Adipocyte (in vitro differentiated cells): Measurements from ENCODE around the gene TOR2A.
A peak's percentile ranks its signal among the peaks of the same experiment; 100 is the strongest.

ENCODE experiments used
- DNase-seq: peaks from one replicate; pipeline ENCODE4 v3.0.0-alpha.2; 2015; ENCODE audit warnings: low read depth
- H3K27me3 ChIP-seq: replicated peaks from 2 replicates; pipeline ENCODE4 v1.7.0; 2013; ENCODE audit warnings: mild to moderate bottlenecking, low read length, moderate library complexity; ENCODE audit not compliant: control insufficient read depth, insufficient read depth
- H3K36me3 ChIP-seq: 2 replicates; pipeline ENCODE4 v1.7.0; 2013; ENCODE audit warnings: low read length, mild to moderate bottlenecking, moderate library complexity; ENCODE audit not compliant: control insufficient read depth, insufficient read depth, severe bottlenecking
- H3K4me1 ChIP-seq: 2 replicates; pipeline ENCODE4 v1.7.0; 2013; ENCODE audit warnings: mild to moderate bottlenecking, low read length, moderate library complexity; ENCODE audit not compliant: control insufficient read depth, insufficient read depth
- H3K4me3 ChIP-seq: 2 replicates; pipeline ENCODE4 v1.7.0; 2013; ENCODE audit warnings: mild to moderate bottlenecking, low read length, moderate library complexity
- H3K9ac ChIP-seq: 2 replicates; pipeline ENCODE4 v1.7.0; 2013; ENCODE audit warnings: mild to moderate bottlenecking, low read length, moderate library complexity
- H3K9me3 ChIP-seq: 2 replicates; pipeline ENCODE4 v1.7.0; 2013; ENCODE audit warnings: mild to moderate bottlenecking, low read length, moderate library complexity; ENCODE audit not compliant: control insufficient read depth

Gene TOR2A

DNA sequence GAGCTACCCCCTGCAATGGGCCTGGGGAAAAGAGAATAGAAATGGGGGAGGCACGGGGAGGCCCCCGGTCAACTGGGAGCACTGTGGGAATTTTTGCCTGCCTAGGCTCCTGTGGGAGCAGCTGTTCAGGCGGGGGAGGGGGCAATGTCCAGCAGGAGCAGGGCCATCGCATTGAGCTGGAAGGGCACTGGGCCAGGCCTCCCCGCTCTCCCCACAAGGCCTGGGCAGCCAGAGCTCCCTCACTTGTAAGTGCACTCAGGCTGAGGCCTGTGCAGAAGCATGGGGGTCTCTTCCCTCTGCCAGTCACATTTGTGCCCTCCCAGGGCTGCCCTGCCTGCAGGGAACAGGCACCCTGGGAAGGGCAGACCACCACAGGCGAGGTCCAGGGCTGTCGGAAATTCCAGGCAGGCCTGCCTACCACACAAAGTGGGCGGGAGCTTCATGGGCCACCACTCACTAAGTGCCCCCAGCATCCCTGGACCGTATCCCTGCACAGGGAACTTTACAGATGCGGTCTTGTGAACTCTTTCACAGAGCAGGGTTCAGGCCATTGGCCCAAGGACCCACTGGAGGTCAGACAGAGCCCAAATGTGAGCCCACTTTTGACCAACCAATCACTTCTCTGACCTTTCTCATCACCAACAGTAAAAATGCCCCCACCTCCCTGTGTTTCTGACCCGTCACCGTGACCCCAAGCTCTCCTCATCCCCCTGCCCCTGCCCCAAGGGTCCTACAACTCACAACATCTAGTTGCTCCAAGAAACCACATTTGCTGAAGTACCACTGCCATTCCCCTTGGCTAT, 29.3 kb downstream of the TOR2A start:
- H3K4me1 ChIP-seq, result no peaks in the 10 kb centered on the region
- H3K27me3 ChIP-seq, result no peaks in the 10 kb centered on the region
- H3K9me3 ChIP-seq, result no peaks in the 10 kb centered on the region
- no peaks in the 10 kb centered on the region for H3K36me3 ChIP-seq
- no peak overlapping the region for H3K9ac ChIP-seq
- no peak overlapping the region for H3K4me3 ChIP-seq
- DNase-seq, result no peak

DNA sequence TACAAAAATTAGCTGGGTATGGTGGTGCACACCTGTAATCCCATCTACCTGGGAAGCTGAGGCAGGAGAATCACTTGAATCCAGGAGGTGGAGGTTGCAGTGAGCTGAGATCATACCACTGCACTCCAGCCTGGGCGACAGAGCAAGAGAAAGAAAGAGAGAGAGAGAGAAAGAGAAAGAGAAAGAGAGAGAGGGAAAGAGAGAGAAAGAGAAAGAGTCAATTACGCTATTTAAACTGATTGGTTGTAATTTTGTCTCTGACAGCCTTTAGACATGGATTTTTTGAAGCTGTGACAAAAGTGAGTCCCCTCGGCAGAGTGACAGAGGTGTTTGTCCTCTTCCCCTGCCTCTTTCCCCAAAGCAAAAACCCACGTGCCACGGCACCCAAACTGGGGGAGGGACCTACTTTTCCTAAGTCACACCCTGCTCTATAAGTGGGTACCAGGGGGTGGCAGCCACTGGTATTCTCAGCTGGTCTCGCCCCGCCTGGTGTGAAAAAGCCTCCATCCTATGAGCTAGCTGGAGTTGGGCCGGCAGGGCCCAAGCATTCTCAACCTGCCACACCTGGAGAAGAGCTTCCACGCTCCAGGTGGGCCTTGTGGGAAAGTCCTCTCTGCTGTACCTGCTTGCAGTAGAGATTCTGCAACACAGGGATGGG, 31.7 kb downstream of the TOR2A start:
- H3K4me3 ChIP-seq, result no peak overlapping the region
- H3K9me3 ChIP-seq, result no peaks in the 10 kb centered on the region
- no peak for DNase-seq
- no peak overlapping the region for H3K9ac ChIP-seq
- peaks cover 8% of the 10 kb centered on the region for H3K4me1 ChIP-seq
- no peaks in the 10 kb centered on the region for H3K36me3 ChIP-seq
- no peaks in the 10 kb centered on the region for H3K27me3 ChIP-seq

DNA sequence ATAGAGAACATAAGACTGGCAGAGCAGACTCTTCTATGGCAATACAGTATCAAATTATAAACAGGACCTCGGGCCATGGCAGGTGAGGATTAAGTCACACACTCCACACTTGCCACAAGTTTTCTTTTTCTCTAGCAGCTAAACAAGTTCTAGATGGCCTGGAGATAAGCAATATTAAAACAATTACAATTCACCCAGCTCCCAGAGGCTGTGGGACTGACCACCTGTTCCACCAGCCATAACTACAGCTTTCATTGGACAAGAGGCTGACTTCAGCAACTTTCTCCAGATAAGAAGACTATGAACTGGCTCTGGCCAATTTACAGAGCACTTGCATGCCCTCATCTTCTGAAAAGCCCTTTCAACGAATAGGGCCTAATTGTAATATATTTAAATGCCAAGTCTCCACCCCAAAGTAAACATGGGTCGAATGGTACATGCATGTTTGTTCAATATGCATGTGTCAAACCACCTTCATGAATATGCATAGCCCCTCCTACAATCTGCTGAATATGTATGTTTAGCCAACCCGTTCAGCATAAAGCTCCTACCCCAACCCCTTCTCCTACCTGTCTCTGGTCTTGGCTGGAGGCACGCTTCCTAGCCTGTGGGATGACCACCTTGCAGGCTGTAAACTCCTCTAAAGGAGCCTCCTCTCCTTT, 34.4 kb downstream of the TOR2A start:
- H3K9ac ChIP-seq, result no peak overlapping the region
- H3K4me3 ChIP-seq, result no peak overlapping the region
- H3K36me3 ChIP-seq, result no peaks in the 10 kb centered on the region
- H3K4me1 ChIP-seq, result peaks cover 9% of the 10 kb centered on the region
- no peaks in the 10 kb centered on the region for H3K27me3 ChIP-seq
- H3K9me3 ChIP-seq, result no peaks in the 10 kb centered on the region
- no peak for DNase-seq

DNA sequence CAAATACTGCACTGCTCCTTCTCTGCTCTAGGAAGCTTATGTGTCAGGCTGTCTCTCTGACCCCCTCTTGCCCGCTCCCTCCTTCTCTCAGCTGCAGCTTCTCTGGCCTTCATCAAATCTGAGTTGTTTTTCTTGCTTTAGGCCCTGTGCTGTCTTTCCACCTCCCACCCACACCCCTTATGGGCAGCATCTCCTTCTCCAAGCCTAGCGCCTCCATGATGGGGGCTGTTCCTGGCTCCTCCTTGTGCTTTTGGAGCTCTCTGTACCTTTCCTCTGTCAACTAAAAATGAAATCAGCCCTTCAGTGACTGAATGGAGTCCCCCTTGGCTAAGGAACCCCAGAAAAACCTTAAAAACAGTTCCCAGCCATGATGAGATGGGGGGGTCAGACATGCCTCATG, 35.0 kb downstream of the TOR2A start:
- no peaks in the 10 kb centered on the region for H3K36me3 ChIP-seq
- no peaks in the 10 kb centered on the region for H3K27me3 ChIP-seq
- no peak overlapping the region for H3K9ac ChIP-seq
- no peak overlapping the region for H3K4me3 ChIP-seq
- H3K9me3 ChIP-seq, result no peaks in the 10 kb centered on the region
- H3K4me1 ChIP-seq, result peaks cover 15% of the 10 kb centered on the region
- no peak for DNase-seq

DNA sequence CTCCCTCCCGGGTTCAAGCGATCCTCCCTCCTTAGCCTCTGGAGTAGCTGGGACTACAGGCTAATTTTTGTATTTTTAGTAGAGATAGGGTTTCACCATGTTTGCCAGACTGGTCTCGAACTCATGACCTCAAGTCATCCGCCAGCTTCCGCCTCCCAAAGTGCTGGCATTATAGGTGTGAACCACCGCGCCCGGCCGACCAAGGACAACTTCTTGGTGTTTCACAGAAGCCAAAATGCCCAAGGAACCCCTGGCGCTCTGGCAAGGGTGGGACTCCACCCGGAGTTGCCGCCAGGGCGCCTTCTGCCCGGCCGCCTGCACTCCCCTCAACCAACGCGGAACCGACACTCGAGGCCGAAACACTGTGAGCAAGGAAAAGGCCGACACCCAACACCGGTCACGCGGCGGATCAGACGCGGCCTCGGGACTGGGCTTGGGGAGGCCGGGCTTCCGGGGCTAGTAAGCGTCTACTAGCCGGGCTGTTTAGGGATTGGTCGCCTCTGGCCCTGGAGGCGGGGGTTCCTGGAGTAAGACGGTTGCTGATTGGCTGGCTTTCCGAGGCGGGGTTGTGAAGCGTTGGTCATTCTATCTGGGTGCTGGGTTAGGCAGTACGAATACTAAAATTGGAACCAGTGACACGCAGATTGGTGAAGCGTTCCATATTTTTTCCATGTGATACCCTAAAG, 36.0 kb downstream of the TOR2A start:
- H3K4me3 ChIP-seq, result peak overlapping the region; percentile 74

DNA sequence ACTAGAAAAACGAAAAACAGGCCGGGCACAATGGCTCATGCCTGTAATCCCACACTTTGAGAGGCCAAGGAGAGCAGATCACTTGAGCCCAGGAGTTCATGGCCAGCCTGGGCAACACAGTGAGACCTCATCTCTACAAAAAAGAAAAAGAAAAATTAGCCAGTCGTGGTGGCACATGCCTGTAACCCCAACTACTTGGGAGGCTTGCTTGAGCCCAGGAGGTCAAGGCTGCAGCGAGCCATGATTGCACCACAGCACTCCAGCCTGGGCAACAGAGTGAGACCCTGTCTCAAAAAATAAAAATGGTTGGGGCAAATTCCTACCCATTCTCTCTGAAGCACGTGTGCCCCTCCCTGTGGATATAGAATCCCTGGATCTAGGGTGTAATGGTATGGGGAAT, 36.7 kb downstream of the TOR2A start:
- Histone ChIP-seq H3K9me3 (no peaks in the 10 kb centered on the region), H3K36me3 (peaks cover under 1% of the 10 kb centered on the region), H3K27me3 (no peaks in the 10 kb centered on the region), H3K9ac (no peak overlapping the region), H3K4me3 (no peak overlapping the region), H3K4me1 (peaks cover 18% of the 10 kb centered on the region)
- no peak for DNase-seq

More for the DNA sequence above, 36.0 kb downstream of the TOR2A start:
- Histone ChIP-seq H3K27me3 (no peaks in the 10 kb centered on the region), H3K4me1 (peaks cover 18% of the 10 kb centered on the region), H3K9ac (peak overlapping the region; percentile 84), H3K36me3 (no peaks in the 10 kb centered on the region), H3K9me3 (no peaks in the 10 kb centered on the region)
- DNase-seq, result peak; percentile 93

DNA sequence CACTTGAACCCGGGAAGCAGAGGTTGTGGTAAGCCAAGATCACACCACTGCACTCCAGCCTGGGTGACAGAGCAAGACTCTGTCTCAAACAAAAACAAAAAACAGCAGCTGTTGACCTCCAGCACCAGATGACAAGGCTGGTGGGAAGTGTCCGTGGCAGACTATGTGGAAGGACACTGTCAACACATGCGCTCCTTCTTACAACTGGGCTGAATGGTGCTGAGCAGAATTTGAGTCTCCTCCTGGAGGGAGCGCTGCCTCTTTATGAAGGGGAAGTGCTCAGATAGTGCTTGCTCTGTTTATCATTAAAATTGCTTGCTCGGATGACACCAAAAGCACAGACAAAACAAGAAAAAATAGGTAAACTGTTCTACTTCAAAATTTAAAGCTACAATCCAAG, 37.5 kb downstream of the TOR2A start:
- peaks cover 18% of the 10 kb centered on the region for H3K4me1 ChIP-seq
- H3K9me3 ChIP-seq, result no peaks in the 10 kb centered on the region
- H3K36me3 ChIP-seq, result peaks cover 5% of the 10 kb centered on the region
- H3K4me3 ChIP-seq, result no peak overlapping the region
- no peak for DNase-seq
- H3K9ac ChIP-seq, result no peak overlapping the region
- H3K27me3 ChIP-seq, result no peaks in the 10 kb centered on the region

DNA sequence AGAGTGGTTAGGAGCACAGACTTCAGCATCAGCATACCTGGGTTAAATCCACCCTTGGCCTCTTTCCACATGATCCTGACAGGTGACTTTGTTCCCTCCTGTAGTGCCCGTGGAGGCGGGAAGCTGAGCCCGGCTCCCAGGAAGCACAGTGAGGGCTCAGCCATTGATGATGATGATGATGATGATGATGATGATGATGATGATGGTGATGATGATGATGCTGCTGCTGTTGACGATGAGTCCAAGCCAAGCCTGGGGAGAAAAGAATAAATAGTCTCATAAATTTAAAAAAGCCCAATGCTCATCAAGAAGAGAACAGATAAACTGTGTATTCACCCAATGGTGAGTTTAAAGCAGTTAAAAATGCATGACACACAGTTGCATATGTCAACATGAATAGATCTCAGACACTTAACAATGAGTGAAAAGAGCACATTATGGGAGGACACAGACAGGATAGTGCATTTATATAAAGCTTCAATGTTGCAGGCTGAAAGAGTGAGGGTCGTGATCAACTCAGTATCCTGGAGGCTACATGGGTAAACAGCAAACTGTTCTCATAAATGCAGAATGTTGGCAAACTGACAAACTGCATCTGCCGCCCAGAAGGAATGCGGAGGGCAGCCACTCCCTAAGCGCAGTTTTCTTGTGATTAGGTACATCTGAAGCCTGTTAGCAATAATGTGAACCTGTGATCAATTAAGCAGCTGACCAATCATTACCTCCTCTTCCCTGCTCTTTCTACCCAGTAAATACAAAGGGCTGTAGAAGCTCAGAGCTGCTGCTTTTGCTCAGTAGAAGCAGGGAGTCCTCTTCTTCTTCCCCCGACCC, 40.0 kb downstream of the TOR2A start:
- no peak overlapping the region for H3K4me3 ChIP-seq
- peaks cover 18% of the 10 kb centered on the region for H3K4me1 ChIP-seq
- H3K9ac ChIP-seq, result no peak overlapping the region
- no peaks in the 10 kb centered on the region for H3K27me3 ChIP-seq
- peak; percentile 69 for DNase-seq
- peaks cover 27% of the 10 kb centered on the region for H3K36me3 ChIP-seq
- H3K9me3 ChIP-seq, result no peaks in the 10 kb centered on the region

DNA sequence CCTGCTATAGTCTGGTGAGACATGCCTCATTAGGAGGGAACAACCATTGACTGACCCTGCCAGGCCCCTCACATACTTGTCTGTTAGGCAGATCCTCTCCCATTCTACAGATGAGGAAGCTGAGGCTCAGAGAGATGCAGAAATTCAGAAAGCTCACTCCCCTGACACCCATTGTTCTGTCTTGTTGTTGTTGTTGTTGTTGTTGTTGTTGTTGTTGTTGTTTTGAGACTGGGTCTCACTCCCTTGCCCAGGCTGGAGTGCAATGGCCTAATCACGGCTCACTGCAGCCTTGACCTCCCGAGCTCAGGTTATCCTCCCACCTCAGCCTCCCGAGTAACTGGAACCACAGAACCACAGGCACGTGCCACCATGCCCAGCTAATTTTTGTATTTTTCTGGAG, 41.4 kb downstream of the TOR2A start:
- H3K4me3 ChIP-seq, result no peak overlapping the region
- H3K9ac ChIP-seq, result no peak overlapping the region
- H3K36me3 ChIP-seq, result peaks cover 40% of the 10 kb centered on the region
- H3K27me3 ChIP-seq, result no peaks in the 10 kb centered on the region
- no peak for DNase-seq
- H3K4me1 ChIP-seq, result peaks cover 10% of the 10 kb centered on the region
- H3K9me3 ChIP-seq, result no peaks in the 10 kb centered on the region

DNA sequence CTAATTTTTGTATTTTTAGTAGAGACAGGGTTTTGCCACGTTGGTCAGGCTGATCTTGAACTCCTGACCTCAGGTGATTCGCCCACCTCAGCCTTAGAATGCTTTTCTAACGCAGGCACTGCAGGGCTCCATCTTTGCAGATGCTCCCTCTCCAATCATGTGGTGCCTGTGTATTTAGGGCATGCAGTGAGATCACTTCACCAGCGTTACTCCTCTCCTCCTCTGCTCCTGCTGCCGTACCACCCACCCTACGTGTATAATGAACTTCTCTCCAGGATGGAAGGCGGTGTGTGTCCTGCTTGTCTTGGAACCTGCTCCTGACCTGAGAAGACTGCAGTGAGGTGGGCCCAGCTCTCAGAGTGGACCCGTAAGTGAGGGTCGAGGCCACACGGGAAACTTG, 42.0 kb downstream of the TOR2A start:
- H3K9me3 ChIP-seq, result no peaks in the 10 kb centered on the region
- H3K9ac ChIP-seq, result no peak overlapping the region
- peaks cover 45% of the 10 kb centered on the region for H3K36me3 ChIP-seq
- no peaks in the 10 kb centered on the region for H3K27me3 ChIP-seq
- no peak overlapping the region for H3K4me3 ChIP-seq
- DNase-seq, result no peak
- peaks cover 9% of the 10 kb centered on the region for H3K4me1 ChIP-seq
